Measurements from ENCODE around the gene SOX6.
A peak's percentile ranks its signal among the peaks of the same experiment; 100 is the strongest.

Gene SOX6

GRCh38 chr11:15991215-15991614 is 365.1 kb downstream of the SOX6 start:
- DNase-seq (ENCODE audit: low spot score): no peak

GRCh38 chr11:15989685-15990084 is 366.7 kb downstream of the SOX6 start:
- no peak for DNase-seq (ENCODE audit: low spot score)

GRCh38 chr11:15988693-15989231 is 367.6 kb downstream of the SOX6 start:
- DNase-seq (ENCODE audit: low spot score): no peak

- DNase-seq (ENCODE audit: low spot score): no peak
Observed at GRCh38 chr11:15988016-15988550, 368.3 kb downstream of the SOX6 start.

- DNase-seq (ENCODE audit: low spot score): no peak
Observed at GRCh38 chr11:15987046-15987445, 369.3 kb downstream of the SOX6 start.

GRCh38 chr11:15985860-15986139 is 370.5 kb downstream of the SOX6 start:
- DNase-seq (ENCODE audit: low spot score): no peak

GRCh38 chr11:15985127-15985859 is 371.1 kb downstream of the SOX6 start:
- no peak for DNase-seq (ENCODE audit: low spot score)

GRCh38 chr11:15981292-15981691 is 375.1 kb downstream of the SOX6 start:
- DNase-seq (ENCODE audit: low spot score): no peak

GRCh38 chr11:15977116-15977515 is 379.2 kb downstream of the SOX6 start:
- no peak for DNase-seq (ENCODE audit: low spot score)

GRCh38 chr11:15976433-15977045 is 379.8 kb downstream of the SOX6 start:
- no peak for DNase-seq (ENCODE audit: low spot score)

GRCh38 chr11:15975742-15976141 is 380.6 kb downstream of the SOX6 start:
- DNase-seq (ENCODE audit: low spot score): no peak

- DNase-seq (ENCODE audit: low spot score): no peak
Observed at GRCh38 chr11:15972838-15973237, 383.5 kb downstream of the SOX6 start.

- no peak for DNase-seq (ENCODE audit: low spot score)
Observed at GRCh38 chr11:15971215-15971546, 385.2 kb downstream of the SOX6 start.

GRCh38 chr11:15970506-15971214 is 385.7 kb downstream of the SOX6 start:
- DNase-seq (ENCODE audit: low spot score): no peak

- no peak for DNase-seq (ENCODE audit: low spot score)
Observed at GRCh38 chr11:15969701-15970329, 386.5 kb downstream of the SOX6 start.

- DNase-seq (ENCODE audit: low spot score): peak; percentile 60
Observed at GRCh38 chr11:15969281-15969680, 387.1 kb downstream of the SOX6 start.

GRCh38 chr11:15968461-15969130 is 387.8 kb downstream of the SOX6 start:
- no peak for DNase-seq (ENCODE audit: low spot score)

GRCh38 chr11:15967966-15968365 is 388.4 kb downstream of the SOX6 start:
- DNase-seq (ENCODE audit: low spot score): no peak

- DNase-seq (ENCODE audit: low spot score): no peak
Observed at GRCh38 chr11:15967166-15967565, 389.2 kb downstream of the SOX6 start.

- no peak for DNase-seq (ENCODE audit: low spot score)
Observed at GRCh38 chr11:15965562-15966250, 390.6 kb downstream of the SOX6 start.

- no peak for DNase-seq (ENCODE audit: low spot score)
Observed at GRCh38 chr11:15963266-15963665, 393.1 kb downstream of the SOX6 start.

Measured in RKO (cell line).